EH (cell line): ENCODE measurements around the gene BEX3.
A peak's percentile ranks its signal among the peaks of the same experiment; 100 is the strongest.
"Not testable (repeated sequence)": the region's sequence is repeated elsewhere in the genome, so short reads cannot be mapped to it uniquely, and the experiment has no call there.

Experiments used
- DNase-seq: peaks from one replicate; pipeline ENCODE4 v3.0.0-alpha.2; 2015; ENCODE audit warnings: low read depth

Gene BEX3

GRCh38 chrX:103376118-103376978, at the start of gene BEX3:
Gene BEX3, plus strand, starts transcription at chrX:103376538. Its CDS starts 984 bp downstream, at chrX:103377522.
- DNase-seq: peak; percentile 46

DNA sequence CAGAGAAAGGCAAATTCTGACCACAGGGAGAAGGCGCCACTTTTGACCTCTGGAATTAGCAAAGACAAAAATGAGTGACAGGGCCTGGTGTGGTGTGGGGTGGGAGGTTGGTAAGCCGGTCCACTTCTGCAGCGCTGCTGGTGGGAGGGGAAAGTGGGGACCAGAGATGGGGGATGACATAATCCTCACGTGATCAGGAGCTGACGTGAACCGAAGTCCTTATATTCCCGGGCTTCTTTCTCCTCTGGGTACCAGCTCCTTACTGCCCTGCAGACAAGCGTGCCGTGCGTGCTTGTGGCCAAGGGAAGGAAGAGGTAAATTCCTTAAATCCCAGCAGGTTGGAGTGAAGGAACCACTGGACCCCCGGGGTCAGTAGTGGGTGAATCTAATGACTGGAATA, 46.3 kb upstream of the BEX3 start, which contains the start of gene TCEAL7:
TCEAL7 (plus strand) TSS at position 249 of the 400 bp plus-strand sequence. CDS start 1,165 bp downstream, outside the sequence.
- DNase-seq: peak; percentile 47

DNA sequence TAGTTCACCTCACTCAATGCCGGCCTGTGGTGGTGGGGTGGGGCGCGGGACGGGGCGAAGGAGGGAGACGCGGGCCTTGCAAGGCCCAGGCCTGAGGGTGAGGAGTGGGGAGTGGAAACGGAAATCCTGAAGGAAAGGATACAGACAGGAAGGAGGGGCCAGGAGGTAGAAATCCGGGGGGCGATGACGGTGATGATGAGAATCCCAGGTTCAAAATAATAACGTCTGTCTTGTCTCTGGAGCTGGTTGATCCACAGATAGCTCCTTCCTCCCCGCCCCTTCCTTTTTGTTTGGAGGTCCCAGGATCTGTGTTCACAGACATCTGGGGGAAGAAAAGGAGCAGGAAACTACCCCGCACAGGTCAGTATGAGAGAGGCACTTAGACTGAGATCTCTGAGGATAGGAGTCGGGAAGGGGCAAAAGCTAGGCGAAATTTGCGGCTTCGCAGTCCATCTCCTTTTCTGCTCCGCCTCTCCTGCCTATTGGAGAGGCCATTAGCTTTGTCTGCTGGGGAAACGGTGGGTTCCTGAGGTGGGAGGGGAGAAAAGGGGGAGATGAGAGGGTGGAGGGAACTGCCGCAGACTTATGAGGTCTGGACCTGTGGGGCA, 45.6 kb upstream of the BEX3 start:
- DNase-seq: peak; percentile 1

- no peak for DNase-seq
These were observed 37.7 kb upstream of the BEX3 start for GRCh38 chrX:103338663-103339062.

DNA sequence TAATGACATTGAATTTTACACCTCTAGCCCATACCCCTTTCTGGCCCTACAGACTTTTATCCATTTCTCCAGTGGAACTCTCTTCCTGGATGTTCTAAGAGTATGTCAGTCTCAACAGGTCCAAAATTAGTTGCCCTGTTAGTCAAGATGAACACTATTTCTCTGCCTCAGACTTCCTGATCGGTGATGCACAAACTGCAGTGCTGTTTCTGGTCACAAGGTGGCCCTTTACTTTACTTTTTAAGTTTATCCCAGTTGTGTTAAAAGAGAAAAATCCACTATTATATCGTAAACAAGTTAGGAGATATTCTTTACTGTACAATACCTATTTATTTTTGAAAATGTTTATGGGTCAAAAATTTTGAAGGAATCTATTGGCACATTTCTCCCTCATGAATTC, 33.2 kb upstream of the BEX3 start:
- peak; percentile 52 for DNase-seq

DNA sequence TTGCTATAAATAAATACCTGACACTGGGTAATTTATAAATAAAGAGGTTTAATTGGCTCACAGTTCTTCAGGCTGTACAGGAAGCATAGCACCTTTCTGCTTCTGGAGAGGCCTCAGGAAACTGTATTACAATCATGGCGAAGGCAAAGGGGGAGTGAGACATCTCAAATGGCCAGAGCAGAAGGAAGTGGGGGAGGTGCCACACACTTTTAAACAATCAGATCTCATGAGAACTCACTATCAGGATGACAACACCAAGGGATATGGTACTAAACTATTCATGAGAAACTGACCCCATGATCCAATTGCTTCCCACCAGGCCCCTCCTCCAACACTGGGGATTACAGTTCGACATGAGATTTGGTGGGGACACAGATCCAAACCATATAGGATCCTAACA, 31.7 kb upstream of the BEX3 start:
- no peak for DNase-seq

DNA sequence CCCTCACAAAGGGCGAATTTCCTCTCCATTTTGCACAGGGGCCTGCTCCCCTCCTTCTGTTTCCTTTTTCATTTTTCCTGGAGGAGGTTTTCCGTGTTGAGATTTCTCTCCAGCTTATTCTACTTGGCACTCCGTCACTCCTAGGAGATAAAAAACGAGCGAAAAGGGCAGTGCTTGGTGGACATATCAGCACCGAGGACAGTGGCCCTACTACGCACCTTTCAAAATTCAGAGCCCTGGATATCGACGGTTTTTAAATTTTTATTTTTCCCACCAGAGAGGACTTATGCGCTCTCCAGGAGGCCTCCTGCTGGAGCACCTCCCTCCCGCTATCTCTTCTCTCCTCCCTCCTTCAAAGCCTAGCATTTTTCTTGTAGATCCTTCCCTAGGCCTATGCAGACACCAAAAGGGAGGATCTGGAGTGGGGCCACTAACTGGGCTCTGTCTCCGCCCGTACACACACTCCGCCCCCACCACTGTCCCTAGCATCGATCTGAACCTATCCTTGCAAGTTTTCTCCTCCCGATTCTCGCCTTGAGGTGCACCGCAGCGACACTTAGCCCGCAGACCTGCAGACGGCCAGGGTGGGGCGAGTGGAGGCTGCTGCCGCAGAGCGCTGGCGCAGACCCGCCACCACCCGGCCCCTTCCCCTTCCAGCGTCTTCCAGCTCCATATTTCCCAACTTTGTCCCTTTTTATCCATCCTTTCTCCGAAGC, 28.5 kb upstream of the BEX3 start:
- no peak for DNase-seq

DNA sequence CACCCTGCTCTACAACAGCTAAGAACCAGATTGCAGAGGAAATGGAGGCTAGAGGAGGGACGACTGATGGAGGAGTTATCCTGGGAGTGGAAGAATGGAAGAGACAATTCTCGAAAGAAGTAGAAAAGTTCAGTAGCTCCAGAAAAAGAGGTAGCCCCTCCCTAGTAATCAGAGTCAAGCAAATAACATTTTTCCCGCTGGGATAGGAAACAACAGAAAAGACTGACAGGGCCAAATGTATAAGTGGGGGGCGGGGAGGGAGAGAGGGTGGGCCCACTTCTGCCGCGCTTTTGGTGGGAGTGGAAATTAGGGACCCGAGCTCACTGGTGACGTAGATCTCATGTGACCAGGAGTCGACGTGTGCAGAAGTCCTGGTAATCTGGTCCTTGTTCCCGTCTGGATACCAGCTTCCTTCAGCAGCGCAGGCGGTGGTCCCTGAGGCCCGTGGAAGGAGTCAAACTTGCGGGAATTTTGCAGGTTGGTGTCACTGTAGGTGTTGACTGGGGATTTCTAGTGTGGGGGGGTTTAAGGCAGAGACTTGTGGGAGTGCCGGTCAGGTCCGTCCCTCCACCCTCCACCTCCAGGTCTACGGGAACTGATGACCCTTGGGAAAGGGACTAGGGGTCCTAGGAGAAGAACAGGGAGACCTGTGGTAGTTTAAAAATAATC, 20.1 kb upstream of the BEX3 start, which contains the start of gene TCEAL9:
TCEAL9 (plus strand) TSS at position 377 of the 669 bp plus-strand sequence. CDS start 1,179 bp downstream, outside the sequence.
- peak; percentile 80 for DNase-seq

- peak; percentile 23 for DNase-seq
These were observed 19.5 kb upstream of the BEX3 start for GRCh38 chrX:103356858-103357257.

- DNase-seq: no peak
These were observed 18.5 kb upstream of the BEX3 start for GRCh38 chrX:103357871-103358270.

- DNase-seq: not testable (repeated sequence)
These were observed 16.7 kb upstream of the BEX3 start for GRCh38 chrX:103359605-103360004.

DNA sequence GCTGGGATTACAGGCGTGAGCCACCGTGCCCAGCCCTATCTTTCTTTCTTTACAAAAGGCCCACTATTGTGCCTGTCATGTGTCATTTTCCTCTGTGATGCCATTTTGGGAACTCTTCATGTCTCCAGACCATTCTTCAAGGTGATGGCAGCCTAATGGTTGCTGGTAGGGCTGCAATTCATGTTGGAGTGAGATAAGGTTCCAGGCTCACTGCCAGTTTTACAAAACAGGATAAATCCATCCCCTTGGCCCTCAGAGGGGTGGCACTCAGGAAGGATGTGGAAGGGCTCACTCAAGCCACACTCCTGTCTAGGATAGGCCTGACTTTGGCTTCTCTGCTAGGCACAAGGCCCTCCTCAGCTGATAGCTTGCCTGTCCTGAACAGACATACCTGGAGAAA, 16.2 kb upstream of the BEX3 start:
- no peak for DNase-seq

DNA sequence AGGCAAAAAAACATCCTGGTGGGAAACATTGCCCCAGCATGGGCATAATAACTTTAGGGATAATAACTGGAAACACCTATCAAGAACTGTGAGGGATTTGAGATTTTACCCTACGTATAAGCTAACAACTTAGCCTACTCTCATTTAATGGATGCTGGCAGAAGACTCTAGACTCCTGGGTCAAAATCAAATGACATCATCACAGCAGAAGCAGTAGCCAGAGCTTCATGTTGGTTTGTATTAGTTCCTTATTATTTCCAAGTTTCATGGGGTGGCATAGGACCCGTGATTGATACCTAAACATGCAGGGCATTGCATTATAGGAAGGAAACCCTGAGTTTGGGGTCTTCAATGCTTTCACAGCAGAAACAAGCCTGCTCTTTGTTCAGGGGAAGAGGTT, 15.4 kb upstream of the BEX3 start:
- DNase-seq: no peak

GRCh38 chrX:103361798-103362197, 14.5 kb upstream of the BEX3 start:
- DNase-seq: no peak

DNA sequence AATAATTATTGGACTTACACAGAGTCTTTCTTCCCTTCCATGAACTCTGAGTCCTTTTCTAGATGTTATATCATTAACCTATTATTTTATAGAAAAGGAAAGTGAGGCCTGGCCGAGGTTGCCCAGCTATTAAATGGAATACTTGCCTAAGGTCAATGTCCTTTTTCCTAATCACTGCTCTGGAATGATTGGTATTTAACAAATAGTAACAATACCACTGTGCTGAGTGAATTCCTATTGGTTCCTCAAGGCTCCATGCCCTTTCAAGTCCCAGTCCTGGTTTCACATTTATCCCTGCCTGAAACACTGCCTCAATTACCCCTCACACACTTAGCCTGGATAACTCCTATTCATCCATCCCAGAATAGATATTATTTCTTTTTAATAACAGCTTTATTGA, 13.9 kb upstream of the BEX3 start:
- DNase-seq: peak; percentile 72

DNA sequence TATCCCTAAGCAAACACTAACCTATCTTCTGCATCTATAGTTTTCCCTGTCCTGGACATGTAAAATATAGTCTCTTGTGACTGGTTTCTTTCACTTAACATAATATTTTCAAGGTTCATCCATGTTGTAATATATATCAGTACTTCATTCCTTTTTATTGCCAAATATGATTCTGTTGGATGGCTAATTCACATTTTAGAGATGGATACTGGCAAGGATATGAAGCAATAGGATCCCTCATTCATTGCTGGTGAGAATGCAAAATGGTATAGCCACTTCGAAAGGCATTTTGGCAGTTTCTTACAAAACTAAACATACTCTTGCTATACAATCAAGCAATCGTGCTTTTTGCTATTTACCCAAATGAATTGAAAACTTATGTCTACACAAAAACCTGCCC, 13.3 kb upstream of the BEX3 start:
- no peak for DNase-seq

DNA sequence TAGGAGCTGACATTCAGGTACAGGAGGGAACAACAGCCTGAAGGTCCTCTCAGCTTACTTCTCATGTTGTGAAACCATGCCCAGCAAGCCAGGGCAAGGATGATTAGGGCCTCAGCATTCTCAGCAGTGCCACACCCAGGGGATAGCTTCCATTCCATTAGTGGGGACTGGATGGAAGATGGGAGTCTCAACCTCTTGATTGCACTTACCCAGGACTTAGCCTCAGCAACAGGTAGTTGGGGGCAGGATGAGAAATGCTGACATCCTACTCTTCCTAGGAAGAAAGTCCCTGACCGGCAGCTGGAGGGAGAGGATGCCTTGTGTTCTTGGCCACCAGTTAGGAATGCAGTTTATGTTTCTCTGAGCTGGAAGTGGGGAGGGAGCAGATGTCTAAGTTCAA, 8.8 kb upstream of the BEX3 start:
- peak; percentile 62 for DNase-seq

- no peak for DNase-seq
These were observed 6.9 kb upstream of the BEX3 start for GRCh38 chrX:103369479-103369878.

- DNase-seq: no peak
These were observed 3.5 kb upstream of the BEX3 start for GRCh38 chrX:103372886-103373285.

DNA sequence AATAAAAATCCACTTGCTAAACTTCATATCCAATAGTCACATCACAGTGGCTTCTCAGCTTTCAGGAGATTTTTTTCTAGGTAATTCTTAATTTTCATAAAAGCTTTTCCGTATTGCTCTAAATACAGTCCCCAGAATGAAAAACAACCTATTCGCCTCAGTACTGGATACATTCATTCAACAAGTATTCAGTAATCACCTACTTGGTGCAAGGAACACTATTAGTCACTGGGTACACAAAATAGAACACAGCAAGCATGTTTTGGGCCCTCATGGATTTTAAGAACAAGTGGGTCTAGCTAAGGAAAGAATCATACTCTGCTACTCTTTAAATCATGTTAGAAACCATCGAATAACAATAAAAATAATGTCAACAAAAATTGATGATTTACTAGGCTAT, 2.8 kb upstream of the BEX3 start:
- no peak for DNase-seq

DNA sequence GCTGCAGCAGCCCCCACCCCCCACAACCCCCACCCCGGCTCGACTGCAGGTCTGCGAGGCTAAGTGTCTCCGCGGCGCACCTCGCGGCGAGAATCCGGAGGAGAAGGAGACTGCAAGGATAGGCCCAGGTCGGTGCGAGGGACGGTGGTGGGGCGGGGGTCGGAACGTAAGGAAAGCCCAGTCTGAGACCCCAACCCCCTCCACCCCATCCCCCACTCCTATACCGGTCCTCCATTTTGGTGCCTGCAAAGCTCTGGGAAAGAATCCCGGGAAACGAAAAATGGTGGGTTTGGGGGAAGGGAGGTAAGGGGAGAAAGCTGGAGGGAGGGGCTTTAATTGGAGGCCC, 614 bp downstream of the BEX3 start:
- peak; percentile 44 for DNase-seq

GRCh38 chrX:103378990-103379389, 2.7 kb downstream of the BEX3 start:
- DNase-seq: no peak
